ENCODE measurements around the gene PROCA1. TPM values are rescaled to one million over a fixed set of nuclear protein-coding genes. Genes with fewer than 3 reads are reported as not detected.

Gene PROCA1
- total and polyA plus RNA-seq, 9 of the 15 experiments (the other 6 are each of a cell fraction or from before 2014, with no cell fraction given): 0.78 to 16.2 (median 5.6) TPM

- no peaks in the 10 kb centered on the region; the same call in 1 of the 2 replicates for H4K20me1 ChIP-seq (replicated peaks; ENCODE audit: control insufficient read depth, insufficient read depth, low read length)
- 90% methylated on average over 7 of the region's 8 CpGs for WGBS (ENCODE audit: insufficient coverage, low coverage, missing lambda C conversion rate)
- no peak overlapping the region for H3K4me3 ChIP-seq
- BruUV-seq (replicated peaks): no TSS peak
- DNase-seq (ENCODE audit: extremely low read depth in 1 of 4, low spot score in 3 of 4) (peak in 1 of 4 experiments; percentile 13), ATAC-seq (no peak), FAIRE-seq (no peak)
- no peak overlapping the region for H3K4me2 ChIP-seq (ENCODE audit: insufficient read depth, low read length)
- ChIA-PET POLR2A (interaction anchor here (0.7 to 1.0 kb wide), 3 partner anchors 11 to 90 kb away, joined by 3 to 4 read pairs (median 3); no protein-coding TSS in a partner anchor), CTCF (ENCODE audit: low intra/inter-chr PET ratio) (no interaction called here)
- peak overlapping the region in 1 of 2 experiments; percentile 45; a peak in 1 of 4 replicates for H3K9ac ChIP-seq (ENCODE audit: insufficient read depth in 1 of 2, low read depth in 2 of 2, low read length in 2 of 2)
- peaks cover 0 to 7% of the 10 kb centered on the region in 2 experiments; a peak in 1 of 5 replicates for H3K4me1 ChIP-seq (replicated peaks in 1 of 2; ENCODE audit: control insufficient read depth in 2 of 2, insufficient read depth in 2 of 2, low read length in 2 of 2)
- in situ Hi-C loops (cut with MboI) (no loop called here), intact Hi-C loops (cut with micrococcal nuclease) (no loop called here)
- H3K27me3 ChIP-seq (ENCODE audit: control insufficient read depth in 2 of 2, insufficient read depth in 2 of 2, low read length in 2 of 2): no peaks in the 10 kb centered on the region
- H3K36me3 ChIP-seq (ENCODE audit: control insufficient read depth, insufficient read depth, low read length): peaks cover 95% of the 10 kb centered on the region
- H3K9me1 ChIP-seq (ENCODE audit: control insufficient read depth, insufficient read depth, low read length): no peaks in the 10 kb centered on the region
- H2AFZ ChIP-seq (ENCODE audit: low read depth, low read length): no peak overlapping the region
- H3K79me2 ChIP-seq (ENCODE audit: control insufficient read depth, insufficient read depth, low read length): no peaks in the 10 kb centered on the region
- H3K9me3 ChIP-seq (replicated peaks; ENCODE audit: control insufficient read depth, insufficient read depth, low read depth, low read length): no peaks in the 10 kb centered on the region
- no peak for TF ChIP-seq ZNF445 (CRISPR knock-in tag; IDR thresholded peaks at IDR 0.05; ENCODE audit: low read depth)
- no peak for TF ChIP-seq CHD4 (IDR thresholded peaks at IDR 0.05; ENCODE audit: insufficient read depth, insufficient replicate concordance, low read depth, low read length, poor library complexity, severe bottlenecking)
- TF ChIP-seq ETV1 (tag; conservative IDR thresholded peaks at IDR 0.05; ENCODE audit: low read depth): no peak
- no peak for TF ChIP-seq NEUROD1 (IDR thresholded peaks at IDR 0.05; ENCODE audit: borderline replicate concordance, low read depth, low read length, partially characterized antibody)
- no peak for TF ChIP-seq ATF1 (CRISPR knock-in tag; IDR thresholded peaks at IDR 0.05)
- TF ChIP-seq ATF1 (tag; IDR thresholded peaks at IDR 0.05): no peak
- TF ChIP-seq FOXA1 (IDR thresholded peaks at IDR 0.05; ENCODE audit: borderline replicate concordance): no peak
- TF ChIP-seq FOS (IDR thresholded peaks at IDR 0.05; ENCODE audit: extremely low read depth, insufficient read length): no peak
- TF ChIP-seq VEZF1 (CRISPR knock-in tag; IDR thresholded peaks at IDR 0.05): no peak
- TF ChIP-seq CREM (IDR thresholded peaks at IDR 0.05; ENCODE audit: low read depth): no peak
- TF ChIP-seq PRMT5 (CRISPR knock-in tag; IDR thresholded peaks at IDR 0.05): no peak
- no peak for TF ChIP-seq MTA1 (IDR thresholded peaks at IDR 0.05; ENCODE audit: borderline replicate concordance)
- no peak for TF ChIP-seq ZNF174 (CRISPR knock-in tag; IDR thresholded peaks at IDR 0.05)
- H3K27ac ChIP-seq (ENCODE audit: extremely low read depth, low read depth, low read length): no peak overlapping the region
Observed at GRCh38 chr17:28700278-28700677, 11.4 kb downstream of the PROCA1 start.
